Fibroblast of villous mesenchyme (primary cell): ENCODE data around the gene TBC1D19. TPM values are rescaled to one million over a fixed set of nuclear protein-coding genes. Genes with fewer than 3 reads are reported as not detected.

ENCODE experiments used
- DNase-seq: peaks from one replicate; pipeline ENCODE4 v3.0.0-alpha.2; 2010; ENCODE audit warnings: low read depth
- H3K4me3 ChIP-seq: 2 replicates; pipeline ENCODE4 v1.5.1; 2011; ENCODE audit warnings: low read depth, mild to moderate bottlenecking, low read length
- total RNA-seq: library from RNA; depleted of rRNA; stranded (reverse); fragments of >200 nt; gene quantifications from 2 replicates; pipeline ENCODE4 v1.2.3, GENCODE V29; 2012
- TF ChIP-seq, protein P1 (sequence below): IDR thresholded peaks from 2 replicates; pipeline ENCODE4 v1.5.1; 2012; ENCODE audit warnings: low read depth, mild to moderate bottlenecking, low read length; ENCODE audit not compliant: insufficient read depth

The TBC1D19 gene
- total RNA-seq, 1 donor: 41.5 TPM

DNA sequence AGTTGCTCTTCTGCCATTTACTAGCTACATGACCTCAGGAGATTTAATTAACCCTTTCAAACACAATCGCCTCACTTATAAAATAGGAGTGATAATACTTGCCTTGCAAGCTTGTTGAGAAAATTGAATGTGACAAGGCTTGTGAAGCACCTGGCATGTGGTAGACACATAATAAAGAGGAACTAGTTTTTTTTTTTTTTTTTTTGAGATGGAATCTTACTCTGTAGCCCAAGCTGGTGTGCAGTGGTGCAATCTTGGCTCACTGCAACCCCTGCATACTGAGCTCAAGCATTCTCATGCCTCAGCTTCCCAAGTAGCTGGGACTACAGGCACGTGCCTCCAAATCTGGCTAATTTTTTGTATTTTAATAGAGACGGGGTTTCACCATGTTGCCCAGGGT, 203.0 kb downstream of the TBC1D19 start:
- DNase-seq: no peak
- no peak overlapping the region for H3K4me3 ChIP-seq
- TF ChIP-seq, protein P1, sequence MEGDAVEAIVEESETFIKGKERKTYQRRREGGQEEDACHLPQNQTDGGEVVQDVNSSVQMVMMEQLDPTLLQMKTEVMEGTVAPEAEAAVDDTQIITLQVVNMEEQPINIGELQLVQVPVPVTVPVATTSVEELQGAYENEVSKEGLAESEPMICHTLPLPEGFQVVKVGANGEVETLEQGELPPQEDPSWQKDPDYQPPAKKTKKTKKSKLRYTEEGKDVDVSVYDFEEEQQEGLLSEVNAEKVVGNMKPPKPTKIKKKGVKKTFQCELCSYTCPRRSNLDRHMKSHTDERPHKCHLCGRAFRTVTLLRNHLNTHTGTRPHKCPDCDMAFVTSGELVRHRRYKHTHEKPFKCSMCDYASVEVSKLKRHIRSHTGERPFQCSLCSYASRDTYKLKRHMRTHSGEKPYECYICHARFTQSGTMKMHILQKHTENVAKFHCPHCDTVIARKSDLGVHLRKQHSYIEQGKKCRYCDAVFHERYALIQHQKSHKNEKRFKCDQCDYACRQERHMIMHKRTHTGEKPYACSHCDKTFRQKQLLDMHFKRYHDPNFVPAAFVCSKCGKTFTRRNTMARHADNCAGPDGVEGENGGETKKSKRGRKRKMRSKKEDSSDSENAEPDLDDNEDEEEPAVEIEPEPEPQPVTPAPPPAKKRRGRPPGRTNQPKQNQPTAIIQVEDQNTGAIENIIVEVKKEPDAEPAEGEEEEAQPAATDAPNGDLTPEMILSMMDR: no peak

DNA sequence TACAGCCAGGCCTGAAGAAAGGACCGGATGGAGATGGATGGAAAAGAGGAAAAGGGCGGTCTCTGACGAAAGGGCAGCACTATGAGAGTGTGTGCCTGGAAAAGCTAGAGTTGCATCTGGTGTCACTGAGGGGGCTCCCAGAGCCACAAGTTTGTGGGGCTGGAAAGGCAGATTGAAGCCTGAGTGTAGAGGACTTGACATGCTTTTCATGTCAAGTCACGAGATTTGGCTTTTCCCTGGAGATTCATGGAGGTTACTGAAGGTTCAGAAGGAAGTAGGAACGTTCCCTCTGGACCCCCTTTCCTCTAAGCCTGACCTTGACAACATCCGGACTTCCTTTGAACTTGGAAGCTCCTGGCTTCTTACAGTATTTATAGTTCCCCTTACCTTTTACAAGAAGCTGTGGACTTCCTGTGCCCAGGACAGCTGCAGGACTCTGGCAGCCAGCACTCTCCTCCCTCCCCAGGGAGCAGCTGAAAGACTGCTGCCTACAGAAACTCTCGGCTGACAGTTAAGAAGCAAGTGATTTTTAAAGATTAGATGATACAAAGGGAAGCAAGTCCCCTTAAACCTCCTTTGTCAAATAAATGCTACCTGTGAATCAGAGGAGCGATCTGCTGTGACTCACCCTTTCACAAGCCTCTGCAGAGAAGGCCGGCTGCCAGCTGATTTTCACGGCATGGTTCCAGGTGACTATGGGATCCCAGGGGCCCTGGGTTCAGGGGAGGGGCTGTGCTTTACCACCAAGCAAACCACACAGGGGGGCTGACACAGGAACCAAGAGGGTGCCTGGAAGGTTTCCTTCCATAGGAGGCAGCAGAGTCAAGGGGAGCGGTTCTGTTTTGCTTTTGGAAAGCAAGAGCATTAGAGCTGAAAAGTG, 203.8 kb downstream of the TBC1D19 start:
- TF ChIP-seq, protein P1: peak; percentile 39
- peak; percentile 30 for DNase-seq
- H3K4me3 ChIP-seq: no peak overlapping the region

DNA sequence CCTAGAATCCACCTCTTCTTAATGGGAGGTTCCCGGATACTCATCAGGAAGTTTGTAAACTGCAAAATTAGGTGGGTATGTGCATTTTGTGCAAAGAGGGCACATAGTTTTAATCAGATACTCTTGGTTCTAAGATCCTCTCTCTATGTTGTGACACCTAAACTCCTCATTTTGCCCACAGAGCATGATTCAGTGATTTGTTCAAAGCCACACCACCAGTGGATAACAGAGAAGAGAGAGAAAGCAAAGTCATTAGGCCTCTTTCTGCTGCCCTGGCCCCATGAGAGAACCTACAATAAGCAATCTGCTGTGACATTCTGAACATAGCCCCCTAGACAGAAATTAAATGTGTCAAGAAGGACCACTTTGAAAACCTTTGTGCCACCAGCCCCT, 204.5 kb downstream of the TBC1D19 start:
- DNase-seq: no peak
- no peak overlapping the region for H3K4me3 ChIP-seq
- TF ChIP-seq, protein P1: no peak

DNA sequence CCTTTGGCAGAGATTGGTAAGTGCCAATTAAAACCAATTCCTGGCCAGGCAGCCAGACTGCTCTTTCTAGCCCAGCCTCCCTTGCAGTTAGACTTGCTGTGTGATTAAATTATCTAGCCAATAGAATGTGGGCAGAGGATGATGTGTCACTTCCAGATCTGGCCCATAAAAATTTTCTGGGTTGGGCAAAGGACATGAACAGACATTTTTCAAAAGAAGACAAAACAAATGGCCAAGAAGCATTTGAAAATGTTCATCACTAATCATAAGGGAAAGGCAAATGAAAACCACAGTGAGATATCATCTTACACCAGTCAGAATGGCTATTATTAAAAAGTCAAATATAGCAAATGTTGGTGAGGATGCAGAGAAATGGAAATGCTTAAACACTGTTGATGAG, 205.3 kb downstream of the TBC1D19 start:
- no peak for DNase-seq
- no peak overlapping the region for H3K4me3 ChIP-seq
- TF ChIP-seq, protein P1: no peak

DNA sequence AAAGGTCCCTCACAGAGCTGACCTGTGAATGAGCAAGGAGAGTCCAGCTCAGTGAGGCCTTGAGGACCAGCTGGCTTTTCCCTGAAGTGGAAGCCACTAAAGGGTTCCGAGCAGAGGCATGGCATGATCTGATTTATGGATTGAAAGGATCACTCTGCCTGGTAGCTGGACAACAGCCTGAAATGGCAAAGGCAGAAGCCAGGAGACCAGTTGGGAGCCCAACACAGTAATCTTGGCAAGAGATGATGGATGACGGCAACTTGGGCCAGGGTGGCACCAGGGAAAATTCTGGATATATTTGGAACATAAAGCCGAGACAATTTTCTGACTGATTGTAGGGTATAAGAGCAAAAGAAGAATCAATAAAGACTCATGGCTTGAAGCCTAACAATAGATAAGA, 207.5 kb downstream of the TBC1D19 start:
- H3K4me3 ChIP-seq: no peak overlapping the region
- TF ChIP-seq, protein P1: no peak
- no peak for DNase-seq

DNA sequence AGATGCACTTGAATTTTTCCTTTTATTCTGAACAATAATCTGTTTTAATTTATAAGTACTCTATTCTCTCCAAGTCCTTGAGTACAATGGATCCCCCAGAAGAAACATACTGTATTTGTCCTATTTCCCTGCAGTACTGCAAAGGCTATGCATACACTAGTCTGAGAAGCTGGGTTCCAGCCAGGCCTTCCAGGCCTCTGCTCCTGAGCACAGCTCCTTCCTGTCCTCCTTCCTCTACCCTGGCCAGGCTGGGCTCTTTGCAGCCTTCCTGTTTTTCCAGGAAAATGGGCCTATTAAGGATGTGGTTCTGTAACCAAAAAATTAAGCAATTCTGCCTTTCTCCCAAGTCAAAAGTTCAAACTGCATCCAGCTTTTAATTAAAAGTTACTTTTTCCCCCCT, 208.8 kb downstream of the TBC1D19 start:
- DNase-seq: no peak
- TF ChIP-seq, protein P1: no peak

DNA sequence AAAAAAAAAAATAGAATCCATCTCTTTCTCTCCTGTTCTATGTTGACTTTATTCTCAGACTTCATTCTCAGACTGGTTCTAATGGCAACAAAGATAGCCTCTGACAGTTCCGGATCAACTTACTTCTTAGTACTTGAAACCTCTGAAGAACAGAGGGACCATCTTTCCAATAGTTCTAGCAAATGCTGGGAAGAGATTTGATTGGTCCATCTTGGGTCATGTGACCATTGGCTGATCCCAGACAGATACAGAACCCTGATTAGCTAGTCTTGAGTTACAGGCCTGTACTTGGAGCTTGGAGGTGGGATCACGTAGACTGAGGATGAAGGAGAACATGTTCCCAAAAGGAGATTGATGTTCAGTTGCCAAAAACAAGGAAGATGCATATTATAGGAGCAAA, 209.9 kb downstream of the TBC1D19 start:
- TF ChIP-seq, protein P1: no peak
- H3K4me3 ChIP-seq: no peak overlapping the region
- DNase-seq: no peak

More for the DNA sequence above, 208.8 kb downstream of the TBC1D19 start:
- no peak overlapping the region for H3K4me3 ChIP-seq
